GM23338 (cell line): ENCODE measurements around the gene TRAPPC4. TPM values are rescaled to one million over a fixed set of nuclear protein-coding genes. Genes with fewer than 3 reads are reported as not detected.

ENCODE experiments used
- ATAC-seq: fragments of 200-7000 bp; cut with Tn5 transposase; 3 replicates; pipeline ENCODE4 v1.9.1; 2020
- DNase-seq: peaks from one replicate; pipeline ENCODE4 v3.0.0-alpha.2; 2015; ENCODE audit warnings: low spot score
- H2AFZ ChIP-seq: fragments of 200-600 bp; sonication (generic); 2 replicates; pipeline ENCODE4 v1.8.0; 2016; ENCODE audit warnings: antibody characterized with exemption, mild to moderate bottlenecking, moderate library complexity
- H3F3A ChIP-seq: fragments of 200-600 bp; sonication (generic); replicated peaks from 2 replicates; pipeline ENCODE4 v1.8.0; 2017; ENCODE audit warnings: antibody characterized with exemption, mixed run types, low read depth
- H3K27ac ChIP-seq: fragments of 200-600 bp; sonication (generic); 2 replicates; pipeline ENCODE4 v1.6.1; 2016; ENCODE audit warnings: low read depth
- H3K27me3 ChIP-seq: fragments of 200-600 bp; sonication (generic); 2 replicates; pipeline ENCODE4 v1.8.0; 2016; ENCODE audit warnings: mild to moderate bottlenecking, mixed run types, moderate library complexity; ENCODE audit not compliant: insufficient read depth
- H3K36me3 ChIP-seq: fragments of 200-600 bp; sonication (generic); 2 replicates; pipeline ENCODE4 v1.8.0; 2016; ENCODE audit warnings: mild to moderate bottlenecking; ENCODE audit not compliant: insufficient read depth
- H3K4me1 ChIP-seq: fragments of 200-600 bp; sonication (generic); 2 replicates; pipeline ENCODE4 v1.8.0; 2016; ENCODE audit warnings: mild to moderate bottlenecking, moderate library complexity; ENCODE audit not compliant: insufficient read depth
- H3K4me2 ChIP-seq: fragments of 200-600 bp; sonication (generic); 2 replicates; pipeline ENCODE4 v1.7.1; 2017; ENCODE audit warnings: mixed run types
- H3K4me3 ChIP-seq: fragments of 200-600 bp; sonication (generic); 2 replicates; pipeline ENCODE4 v1.6.1; 2016; ENCODE audit warnings: mixed run types
- H3K79me2 ChIP-seq: fragments of 200-600 bp; sonication (generic); replicated peaks from 2 replicates; pipeline ENCODE4 v1.8.0; 2017; ENCODE audit warnings: mild to moderate bottlenecking; ENCODE audit not compliant: insufficient read depth
- H3K9me2 ChIP-seq: fragments of 200-600 bp; sonication (generic); 2 replicates; pipeline ENCODE4 v1.8.0; 2017; ENCODE audit not compliant: insufficient read depth
- H4K20me1 ChIP-seq: fragments of 200-600 bp; sonication (generic); replicated peaks from 2 replicates; pipeline ENCODE4 v1.8.0; 2017; ENCODE audit warnings: mild to moderate bottlenecking; ENCODE audit not compliant: insufficient read depth
- H3K27ac Mint-ChIP-seq: 2 replicates; pipeline ENCODE4 v1.8.0; 2020; ENCODE audit warnings: inconsistent platforms, mild to moderate bottlenecking, moderate library complexity, mixed read lengths
- H3K27me3 Mint-ChIP-seq: 3 replicates; pipeline ENCODE4 v1.8.0; 2022; ENCODE audit warnings: low read depth, mild to moderate bottlenecking, moderate library complexity, mixed read lengths, inconsistent platforms; ENCODE audit not compliant: insufficient read depth, poor library complexity
- H3K36me3 Mint-ChIP-seq: 3 replicates; pipeline ENCODE4 v1.8.0; 2021; ENCODE audit warnings: low read depth, mild to moderate bottlenecking, inconsistent platforms, moderate library complexity, mixed read lengths
- H3K4me1 Mint-ChIP-seq: 3 replicates; pipeline ENCODE4 v1.8.0; 2020; ENCODE audit warnings: mild to moderate bottlenecking, inconsistent platforms, mixed read lengths
- H3K4me3 Mint-ChIP-seq: 3 replicates; pipeline ENCODE4 v1.8.0; 2021; ENCODE audit warnings: moderate library complexity, mild to moderate bottlenecking, inconsistent platforms, mixed read lengths
- H3K9me3 Mint-ChIP-seq: 3 replicates; pipeline ENCODE4 v1.8.0; 2020; ENCODE audit warnings: moderate library complexity, mild to moderate bottlenecking, inconsistent platforms, mixed read lengths
- CREB1 ChIP-seq: fragments of 250-450 bp; sonication (Bioruptor Pico); IDR thresholded peaks from 2 replicates; pipeline ENCODE4 v1.5.0; 2020; ENCODE audit warnings: low read depth, mild to moderate bottlenecking, moderate library complexity
- CTCF ChIP-seq, 2 experiments: fragments of 200-600 bp in 1 of 2; sonication (generic) in 1 of 2; conservative IDR thresholded peaks; 2 replicates each; pipeline versions ENCODE4 v1.5.1 to v1.6.1; 2016 to 2017; ENCODE audit warnings: antibody characterized with exemption in 2 of 2, low read depth in 2 of 2, mild to moderate bottlenecking in 2 of 2, moderate library complexity in 1 of 2
- ETS1 ChIP-seq: IDR thresholded peaks from 2 replicates; pipeline ENCODE4 v1.6.1; 2016; ENCODE audit warnings: antibody characterized with exemption
- EZH2 ChIP-seq: fragments of 200-600 bp; sonication (generic); IDR thresholded peaks from one replicate; pipeline ENCODE4 v1.8.0; 2017; ENCODE audit warnings: antibody characterized with exemption, mild to moderate bottlenecking, low read depth; ENCODE audit not compliant: unreplicated experiment
- EZH2phosphoT487 ChIP-seq: fragments of 200-600 bp; sonication (generic); IDR thresholded peaks from one replicate; pipeline ENCODE4 v1.8.1; 2018; ENCODE audit warnings: antibody characterized with exemption; ENCODE audit not compliant: unreplicated experiment
- JUNB ChIP-seq: IDR thresholded peaks from one replicate; pipeline ENCODE4 v1.6.1; 2016; ENCODE audit warnings: antibody characterized with exemption; ENCODE audit not compliant: unreplicated experiment
- NANOG ChIP-seq: IDR thresholded peaks from 2 replicates; pipeline ENCODE4 v1.6.1; 2016; ENCODE audit warnings: antibody characterized with exemption, borderline replicate concordance
- POLR2AphosphoS5 ChIP-seq: IDR thresholded peaks from 2 replicates; pipeline ENCODE4 v1.6.1; 2016; ENCODE audit warnings: antibody characterized with exemption, low read depth
- REST ChIP-seq: IDR thresholded peaks from one replicate; pipeline ENCODE4 v1.6.1; 2018; ENCODE audit warnings: antibody characterized with exemption; ENCODE audit not compliant: unreplicated experiment
- STAT1 ChIP-seq: IDR thresholded peaks from one replicate; pipeline ENCODE4 v1.6.1; 2016; ENCODE audit warnings: antibody characterized with exemption; ENCODE audit not compliant: unreplicated experiment
- ZNF114 ChIP-seq: fragments of 250-450 bp; sonication (Bioruptor Pico); IDR thresholded peaks from 2 replicates; pipeline ENCODE4 v1.5.0; 2020; ENCODE audit warnings: mild to moderate bottlenecking, moderate library complexity
- ZNF331 ChIP-seq: fragments of 250-450 bp; sonication (Bioruptor Pico); IDR thresholded peaks from 2 replicates; pipeline ENCODE4 v1.5.0; 2020; ENCODE audit warnings: low read depth, mild to moderate bottlenecking, moderate library complexity
- ZNF462 ChIP-seq: fragments of 250-450 bp; sonication (Bioruptor Pico); IDR thresholded peaks from 2 replicates; pipeline ENCODE4 v1.5.0; 2020; ENCODE audit warnings: mild to moderate bottlenecking, moderate library complexity
- polyA plus RNA-seq: library from polyadenylated mRNA; unstranded; fragments of >200 nt; fragmentation: Nextera tagmentation; extraction: Ambion mirVana; gene quantifications from 2 replicates; pipeline ENCODE4 v1.2.1, GENCODE V29; 2016
- total RNA-seq: library from RNA; depleted of rRNA; stranded (reverse); fragments of >200 nt; shearing (Covaris generic); gene quantifications from 2 replicates; pipeline ENCODE4 v1.2.3, GENCODE V29; 2014

TRAPPC4 gene
- total and polyA plus RNA-seq, 2 experiments from 2014 or later, result 79.9 to 142 TPM

- H4K20me1 ChIP-seq, result peaks cover 31% of the 10 kb centered on the region
- H3K36me3 Mint-ChIP-seq, result peaks cover 76% of the 10 kb centered on the region
- peaks cover 52% of the 10 kb centered on the region for H3K36me3 ChIP-seq
Observed at GRCh38 chr11:119054418-119054817, 35.9 kb downstream of the TRAPPC4 start.

More at GRCh38 chr11:119054418-119054817, 35.9 kb downstream of the TRAPPC4 start:
- Mint-ChIP-seq H3K4me3 (peak overlapping the region; percentile 50; the same call in 2 of the 3 replicates), H3K27ac (no peak overlapping the region), H3K9me3 (peaks cover 7% of the 10 kb centered on the region; the same call in 1 of the 3 replicates), H3K27me3 (peaks cover 17% of the 10 kb centered on the region), H3K4me1 (peaks cover 14% of the 10 kb centered on the region)
- H3K4me3 ChIP-seq, result no peak overlapping the region
- peaks cover 43% of the 10 kb centered on the region for H3K79me2 ChIP-seq
- no peak overlapping the region for H3K4me2 ChIP-seq
- peaks cover 16% of the 10 kb centered on the region for H3F3A ChIP-seq
- DNase-seq (no peak), ATAC-seq (no peak)
- no peaks in the 10 kb centered on the region for H3K9me2 ChIP-seq
- no peak overlapping the region for H3K27ac ChIP-seq
- TF ChIP-seq EZH2 (no peak), ZNF114 (CRISPR knock-in tag) (no peak), CREB1 (CRISPR knock-in tag) (no peak), POLR2AphosphoS5 (no peak), STAT1 (no peak), JUNB (no peak), REST (no peak), ZNF331 (CRISPR knock-in tag) (no peak), ETS1 (no peak), EZH2phosphoT487 (no peak), CTCF (conservative IDR thresholded peaks at IDR 0.05; ENCODE audit: low read depth in 2 of 2) (no peak), NANOG (no peak), ZNF462 (CRISPR knock-in tag) (no peak)
- H3K4me1 ChIP-seq, result peaks cover 14% of the 10 kb centered on the region
- H2AFZ ChIP-seq, result no peak overlapping the region
- H3K27me3 ChIP-seq, result no peaks in the 10 kb centered on the region
